ENCODE results near the gene MRPL48.

DNA sequence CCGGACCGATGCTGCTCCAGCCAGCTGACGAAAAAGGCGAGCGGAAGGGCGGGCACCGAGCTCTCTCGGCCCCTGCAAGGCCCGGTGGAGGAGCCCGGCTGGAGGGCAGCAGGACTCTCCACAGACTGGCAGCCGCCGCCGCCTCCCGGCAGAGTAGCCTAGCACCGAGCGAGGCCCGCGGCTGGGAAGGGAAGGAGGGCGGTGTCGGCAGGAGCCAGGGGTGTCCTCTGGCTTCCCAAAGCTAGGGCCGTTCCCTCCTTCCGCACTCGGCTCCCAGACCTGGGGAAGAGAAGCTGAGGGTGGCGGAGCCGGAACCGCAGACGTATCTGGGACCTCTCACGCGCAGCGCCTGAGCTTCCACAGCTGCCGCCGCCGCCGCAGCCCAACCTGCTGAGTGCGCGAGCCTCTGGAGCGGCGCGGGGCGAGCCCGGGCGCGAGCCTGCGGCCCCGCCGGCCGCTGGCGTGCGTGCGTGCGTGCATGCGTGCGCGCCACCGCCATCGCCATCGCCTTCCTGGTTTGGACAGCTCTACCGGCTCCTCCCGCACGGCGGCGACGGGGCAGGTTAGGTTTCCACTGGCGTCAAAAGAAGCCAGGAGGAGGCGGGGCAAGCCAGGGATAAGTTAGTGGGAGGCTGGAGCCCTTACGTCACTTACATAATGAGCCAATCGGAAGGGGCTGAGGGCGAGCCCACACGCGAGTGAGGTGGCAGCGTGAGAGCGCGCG lies 26.8 kb upstream of the MRPL48 start, which contains the start of gene RAB6A:
- TF ChIP-seq CTCF (IDR thresholded peaks at IDR 0.05), result peak; percentile 34 to 62 (median 48)
- TF ChIP-seq POLR2A (IDR thresholded peaks at IDR 0.05), result peak; percentile 96
